Measurements from ENCODE around the gene CDK17. TPM values are rescaled to one million over a fixed set of nuclear protein-coding genes. Genes with fewer than 3 reads are reported as not detected.

CDK17 gene
- total and polyA plus RNA-seq, 2 of the 8 experiments (the other 6 are each of a cell fraction or from before 2014, with no cell fraction given): 5.8 to 20.0 TPM

GRCh38 chr12:96265400-96265799, 134.8 kb downstream of the CDK17 start:
- H3K79me2 ChIP-seq (ENCODE audit: control insufficient read depth in 1 of 2, insufficient read depth in 2 of 2, low read length in 2 of 2): no peaks in the 10 kb centered on the region
- no peak overlapping the region for H3K27ac ChIP-seq (ENCODE audit: low read depth, low read length)
- no peak overlapping the region for H2AK5ac ChIP-seq (ENCODE audit: low read depth, low read length)
- no peaks in the 10 kb centered on the region for H3K27me3 ChIP-seq (replicated peaks in 1 of 4; ENCODE audit: control insufficient read depth in 3 of 4, extremely low read depth in 1 of 4, insufficient read depth in 3 of 4, low read length in 3 of 4)
- H4K8ac ChIP-seq (ENCODE audit: extremely low read depth, insufficient read depth, low read length): no peak overlapping the region
- H3K56ac ChIP-seq (replicated peaks; ENCODE audit: insufficient read length, low read depth, low read length): no peak overlapping the region
- H3K23ac ChIP-seq (ENCODE audit: insufficient read length): no peak overlapping the region
- no peak overlapping the region for H4K5ac ChIP-seq (ENCODE audit: insufficient read length, low read depth, low read length)
- no peak for FAIRE-seq
- H2BK20ac ChIP-seq (ENCODE audit: low read length): no peak overlapping the region
- H3K4ac ChIP-seq (replicated peaks; ENCODE audit: insufficient read length, low read depth, low read length): no peak overlapping the region
- no peak for DNase-seq (ENCODE audit: low read depth in 1 of 2, low spot score in 2 of 2)
- H4K20me1 ChIP-seq (replicated peaks in 1 of 2; ENCODE audit: control insufficient read depth in 1 of 2, insufficient read depth in 2 of 2, low read length in 2 of 2): no peaks in the 10 kb centered on the region
- H3K4me3 ChIP-seq (ENCODE audit: extremely low read depth in 1 of 4, insufficient read depth in 2 of 4, low read depth in 3 of 4, low read length in 4 of 4): no peak overlapping the region
- ChIA-PET POLR2A (ENCODE audit: partially characterized antibody) (no interaction called here), CTCF (ENCODE audit: partially characterized antibody) (interaction anchor here (0.5 kb wide), 1 partner anchor 246 kb away, joined by 5 read pairs; no protein-coding TSS in a partner anchor)
- H2BK120ac ChIP-seq (replicated peaks; ENCODE audit: low read depth, low read length): no peak overlapping the region
- H2AFZ ChIP-seq (ENCODE audit: low read length): no peak overlapping the region
- H3K4me1 ChIP-seq (replicated peaks in 1 of 4; ENCODE audit: control insufficient read depth in 3 of 4, insufficient read depth in 4 of 4, low read length in 3 of 4): no peaks in the 10 kb centered on the region
- WGBS, 2 experiments (ENCODE audit: extremely low coverage in 1 of 2, insufficient coverage in 1 of 2, insufficient read length in 1 of 2, insufficient replicate concordance in 2 of 2, low coverage in 1 of 2, low lambda C conversion rate in 2 of 2, missing lambda C conversion rate in 1 of 2): 89% methylated on average over 2 of the region's 2 CpGs; no CpG with 5 or more reads in 1 of the 2 experiments
- no peaks in the 10 kb centered on the region for H3K79me1 ChIP-seq (ENCODE audit: low read depth, low read length)
- no peak overlapping the region for H3K14ac ChIP-seq (ENCODE audit: insufficient read length)
- no peak overlapping the region for H2BK5ac ChIP-seq (ENCODE audit: low read depth, low read length)
- no peak overlapping the region for H2BK12ac ChIP-seq (ENCODE audit: low read depth, low read length)
- no peaks in the 10 kb centered on the region for H3K23me2 ChIP-seq (ENCODE audit: low read depth, low read length)
- H3K18ac ChIP-seq (ENCODE audit: extremely low read depth, low read length): no peak overlapping the region
- H3K36me3 ChIP-seq (ENCODE audit: control insufficient read depth in 2 of 4, insufficient read depth in 4 of 4, low read length in 3 of 4): no peaks in the 10 kb centered on the region; a peak in 1 of 8 replicates
- H3K9ac ChIP-seq (replicated peaks in 1 of 4; ENCODE audit: extremely low read depth in 1 of 4, low read depth in 3 of 4, low read length in 3 of 4): no peak overlapping the region
- H2BK15ac ChIP-seq (ENCODE audit: low read length): no peak overlapping the region
- H3K9me3 ChIP-seq (ENCODE audit: insufficient read depth in 2 of 2, low read depth in 1 of 2, low read length in 1 of 2): no peaks in the 10 kb centered on the region
- no peak overlapping the region for H3K4me2 ChIP-seq (ENCODE audit: insufficient read depth in 1 of 2, low read depth in 2 of 2, low read length in 2 of 2)
- no peak overlapping the region for H4K91ac ChIP-seq (replicated peaks; ENCODE audit: insufficient read length, low read length)
- TF ChIP-seq NRF1 (IDR thresholded peaks at IDR 0.05; ENCODE audit: low read depth, low read length) (no peak), HDAC6 (IDR thresholded peaks at IDR 0.05; ENCODE audit: low read depth, low read length) (no peak), HDAC2 (IDR thresholded peaks at IDR 0.05; ENCODE audit: borderline replicate concordance in 1 of 2, low read depth in 2 of 2, low read length in 2 of 2) (no peak), TAF7 (optimal IDR thresholded peaks at IDR 0.05; ENCODE audit: borderline replicate concordance, low read depth, low read length) (no peak), POLR2A (IDR thresholded peaks at IDR 0.05; ENCODE audit: control extremely low read depth in 1 of 2, low read depth in 2 of 2, low read length in 2 of 2) (no peak), CREB1 (IDR thresholded peaks at IDR 0.05) (no peak), TEAD4 (IDR thresholded peaks at IDR 0.05; ENCODE audit: low read depth, low read length) (no peak), GTF2F1 (IDR thresholded peaks at IDR 0.05; ENCODE audit: borderline replicate concordance, low read depth, low read length) (no peak), SAP30 (IDR thresholded peaks at IDR 0.05; ENCODE audit: insufficient read depth, insufficient replicate concordance, low read length) (no peak), CHD1 (IDR thresholded peaks at IDR 0.05; ENCODE audit: low read depth, low read length) (no peak), SRF (IDR thresholded peaks at IDR 0.05; ENCODE audit: low read depth, low read length) (no peak), SP1 (IDR thresholded peaks at IDR 0.05; ENCODE audit: low read depth, low read length) (no peak), KDM4A (IDR thresholded peaks at IDR 0.05; ENCODE audit: low read depth, low read length, severe bottlenecking) (no peak), SUZ12 (IDR thresholded peaks at IDR 0.05; ENCODE audit: low read length) (no peak)
- TF ChIP-seq, protein P1, sequence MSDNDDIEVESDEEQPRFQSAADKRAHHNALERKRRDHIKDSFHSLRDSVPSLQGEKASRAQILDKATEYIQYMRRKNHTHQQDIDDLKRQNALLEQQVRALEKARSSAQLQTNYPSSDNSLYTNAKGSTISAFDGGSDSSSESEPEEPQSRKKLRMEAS (IDR thresholded peaks at IDR 0.05): no peak
